ENCODE measurements around the gene GCC1. TPM values are rescaled to one million over a fixed set of nuclear protein-coding genes. Genes with fewer than 3 reads are reported as not detected.
"Not testable (repeated sequence)": the region's sequence is repeated elsewhere in the genome, so short reads cannot be mapped to it uniquely, and the experiment has no call there.

The GCC1 gene
- total RNA-seq, 5 donors from 2014 or later (not counting 1 experiment from before 2014, with no cell fraction given), result 23.8 to 29.9 (median 27.1) TPM

DNA sequence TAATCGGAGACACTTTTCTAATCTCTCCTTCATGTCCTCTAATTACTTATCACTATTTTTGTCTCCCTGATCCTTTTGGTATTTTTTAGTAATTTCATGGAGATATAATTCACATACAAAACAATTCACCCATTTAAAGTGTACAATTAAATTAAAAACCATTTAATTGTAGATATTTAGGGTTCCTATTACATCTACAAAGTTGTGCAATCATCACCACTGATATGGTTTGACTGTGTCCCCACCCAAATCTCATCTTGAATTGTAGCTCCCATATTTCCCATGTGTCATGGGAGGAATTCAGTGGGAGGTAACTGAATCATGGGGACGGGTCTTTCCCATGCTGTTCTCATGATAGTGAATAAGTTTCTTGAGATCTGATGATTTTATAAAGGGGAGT lies 29.0 kb downstream of the GCC1 start:
- ATAC-seq (replicated peaks in 1 of 4) (no peak), DNase-seq (no peak)
- no peaks in the 10 kb centered on the region for H3K36me3 Mint-ChIP-seq
- H3K4me3 Mint-ChIP-seq, result no peak overlapping the region
- no peaks in the 10 kb centered on the region for H3K4me1 ChIP-seq (ENCODE audit: control insufficient read depth in 1 of 2, extremely low read depth in 1 of 2, insufficient read depth in 2 of 2, low read length in 2 of 2)
- no peaks in the 10 kb centered on the region for H3K36me3 ChIP-seq (ENCODE audit: control insufficient read depth in 2 of 2, extremely low read depth in 1 of 2, insufficient read depth in 1 of 2, low read length in 1 of 2)
- WGBS (ENCODE audit: insufficient coverage), result no CpG with 5 or more reads among the region's 2 CpGs
- ChIA-PET CTCF (no interaction called here), POLR2A (no interaction called here)
- H3K9me3 Mint-ChIP-seq, result peaks cover 0 to 4% (median 0%) of the 10 kb centered on the region in 3 donors
- no peaks in the 10 kb centered on the region for H3K4me1 Mint-ChIP-seq
- no peak overlapping the region for H3K27ac Mint-ChIP-seq
- H3K27ac ChIP-seq (ENCODE audit: low read length), result no peak overlapping the region
- no peaks in the 10 kb centered on the region for H3K9me3 ChIP-seq
- no peak overlapping the region for H3K4me3 ChIP-seq (ENCODE audit: control insufficient read depth in 1 of 2, extremely low read depth in 1 of 2, low read length in 1 of 2)
- peaks cover 0 to 9% of the 10 kb centered on the region in 2 donors for H3K27me3 Mint-ChIP-seq
- no peaks in the 10 kb centered on the region for H3K27me3 ChIP-seq (replicated peaks in 1 of 2; ENCODE audit: control insufficient read depth in 2 of 2, extremely low read depth in 1 of 2, insufficient read depth in 2 of 2, low read length in 1 of 2)

DNA sequence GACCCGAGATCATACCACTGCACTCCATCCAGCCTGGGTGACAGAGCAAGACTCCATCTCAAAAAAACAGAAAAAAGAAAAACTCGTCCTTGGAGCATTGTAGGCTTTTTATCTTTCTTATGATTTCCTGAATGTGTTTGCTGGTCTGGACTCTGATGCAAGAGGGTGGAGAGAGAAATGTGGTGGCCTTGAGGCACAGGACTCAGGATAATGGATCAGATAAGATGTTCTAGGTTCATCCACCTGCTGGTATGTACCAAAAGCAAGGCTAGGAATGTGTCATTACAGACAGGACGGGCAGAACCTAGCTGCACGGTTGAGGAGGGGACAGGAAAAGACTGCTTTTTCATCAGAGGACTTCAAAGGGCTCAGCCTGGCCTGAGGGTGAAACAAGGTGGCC lies 33.5 kb downstream of the GCC1 start:
- no peak overlapping the region for H3K4me3 ChIP-seq (ENCODE audit: control insufficient read depth in 1 of 2, extremely low read depth in 1 of 2, low read length in 1 of 2)
- POLR2A ChIA-PET, result no interaction called here
- DNase-seq (no peak), ATAC-seq (replicated peaks in 1 of 4) (no peak)
- H3K36me3 Mint-ChIP-seq, result peaks cover 2% of the 10 kb centered on the region
- no peaks in the 10 kb centered on the region for H3K4me1 Mint-ChIP-seq
- H3K4me1 ChIP-seq (ENCODE audit: control insufficient read depth in 1 of 2, extremely low read depth in 1 of 2, insufficient read depth in 2 of 2, low read length in 2 of 2), result no peaks in the 10 kb centered on the region
- no peaks in the 10 kb centered on the region for H3K9me3 ChIP-seq
- H3K27me3 Mint-ChIP-seq, result peaks cover 2 to 9% of the 10 kb centered on the region in 2 donors
- no peaks in the 10 kb centered on the region for H3K27me3 ChIP-seq (replicated peaks in 1 of 2; ENCODE audit: control insufficient read depth in 2 of 2, extremely low read depth in 1 of 2, insufficient read depth in 2 of 2, low read length in 1 of 2)
- H3K4me3 Mint-ChIP-seq, result no peak overlapping the region
- H3K27ac Mint-ChIP-seq, result no peak overlapping the region
- H3K9me3 Mint-ChIP-seq, result peaks cover under 1 to 3% (median 1%) of the 10 kb centered on the region in 3 donors
- H3K36me3 ChIP-seq (ENCODE audit: control insufficient read depth in 2 of 2, extremely low read depth in 1 of 2, insufficient read depth in 1 of 2, low read length in 1 of 2), result no peaks in the 10 kb centered on the region
- WGBS (ENCODE audit: insufficient coverage), result 70% methylated on average over 2 of the region's 4 CpGs
- CTCF ChIA-PET, result no interaction called here
- H3K27ac ChIP-seq (ENCODE audit: low read length), result no peak overlapping the region

DNA sequence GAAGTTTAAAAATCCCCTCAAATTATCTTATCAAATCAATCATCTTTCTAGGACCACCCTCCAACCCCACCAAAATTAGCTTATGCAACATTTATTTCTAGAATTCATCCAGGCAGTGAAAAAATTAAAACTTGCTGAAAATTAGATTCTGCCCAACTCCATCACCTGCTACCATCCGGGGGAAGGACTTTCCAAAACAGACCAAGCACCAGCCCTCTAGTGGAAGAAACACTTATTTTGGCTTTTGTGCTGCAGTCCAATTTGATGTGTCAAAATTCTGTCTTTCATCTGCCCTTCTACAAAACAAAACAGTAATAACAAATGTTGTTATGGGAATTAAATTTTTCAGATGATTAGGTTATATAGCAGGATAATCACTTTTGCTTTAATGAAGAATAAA lies 35.1 kb downstream of the GCC1 start:
- Mint-ChIP-seq H3K27ac (no peak overlapping the region), H3K4me3 (no peak overlapping the region), H3K4me1 (no peaks in the 10 kb centered on the region), H3K9me3 (peaks cover 6 to 13% (median 7%) of the 10 kb centered on the region in 3 donors), H3K36me3 (peaks cover 9% of the 10 kb centered on the region), H3K27me3 (peaks cover 2 to 9% of the 10 kb centered on the region in 2 donors)
- Histone ChIP-seq H3K27me3 (replicated peaks in 1 of 2; ENCODE audit: control insufficient read depth in 2 of 2, extremely low read depth in 1 of 2, insufficient read depth in 2 of 2, low read length in 1 of 2) (peaks cover 0 to 3% of the 10 kb centered on the region in 2 experiments), H3K4me1 (ENCODE audit: control insufficient read depth in 1 of 2, extremely low read depth in 1 of 2, insufficient read depth in 2 of 2, low read length in 2 of 2) (no peaks in the 10 kb centered on the region), H3K36me3 (ENCODE audit: control insufficient read depth in 2 of 2, extremely low read depth in 1 of 2, insufficient read depth in 1 of 2, low read length in 1 of 2) (no peaks in the 10 kb centered on the region), H3K4me3 (ENCODE audit: control insufficient read depth in 1 of 2, extremely low read depth in 1 of 2, low read length in 1 of 2) (no peak overlapping the region), H3K27ac (ENCODE audit: low read length) (no peak overlapping the region), H3K9me3 (no peaks in the 10 kb centered on the region)
- WGBS (ENCODE audit: insufficient coverage), result no CpG with 5 or more reads among the region's 1 CpG
- ChIA-PET CTCF (no interaction called here), POLR2A (no interaction called here)
- DNase-seq (no peak), ATAC-seq (replicated peaks in 1 of 4) (no peak)

DNA sequence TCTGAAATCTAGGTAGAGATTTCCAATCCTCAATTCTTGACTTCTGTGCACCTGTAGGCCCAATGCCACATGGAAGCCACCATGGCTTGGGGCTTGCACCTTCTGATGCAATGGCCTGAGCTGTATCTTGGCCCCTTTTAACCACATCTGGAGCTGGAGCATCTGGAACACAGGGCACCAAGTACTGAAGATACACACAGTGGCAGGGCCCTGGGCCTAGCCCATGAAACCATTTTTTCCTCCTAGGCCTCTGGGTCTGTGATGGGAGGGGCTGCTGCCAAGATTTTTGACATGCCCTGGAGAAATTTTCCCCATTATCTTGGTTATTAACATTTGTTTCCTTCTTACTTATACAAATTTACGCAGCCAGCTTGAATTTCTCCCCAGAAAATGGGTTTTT lies 39.1 kb downstream of the GCC1 start:
- H3K36me3 ChIP-seq (ENCODE audit: control insufficient read depth in 2 of 2, extremely low read depth in 1 of 2, insufficient read depth in 1 of 2, low read length in 1 of 2), result no peaks in the 10 kb centered on the region

DNA sequence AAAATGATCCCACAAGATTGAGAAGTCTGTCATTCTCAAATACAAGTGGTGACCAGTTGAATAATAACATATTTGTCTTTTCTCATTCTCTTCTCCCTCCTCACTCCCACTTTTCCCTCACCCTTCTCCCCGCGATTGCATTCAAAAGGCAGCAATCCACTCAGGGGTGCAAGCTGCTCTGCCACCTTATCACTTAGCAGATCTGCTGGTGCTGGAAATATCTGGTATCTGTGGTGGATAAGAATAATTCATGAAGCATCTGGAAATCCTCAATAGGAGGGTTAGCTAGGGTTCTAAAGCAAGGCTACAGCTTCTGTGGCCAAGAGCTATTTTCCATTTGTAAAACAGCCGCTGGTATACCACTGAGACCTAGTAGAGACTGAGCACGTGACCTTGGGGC lies 43.8 kb downstream of the GCC1 start:
- Mint-ChIP-seq H3K4me3 (no peak overlapping the region), H3K4me1 (peaks cover 4 to 6% (median 4%) of the 10 kb centered on the region in 3 donors), H3K9me3 (peaks cover 2 to 11% (median 6%) of the 10 kb centered on the region in 3 donors), H3K36me3 (peaks cover 4% of the 10 kb centered on the region), H3K27me3 (peaks cover 31 to 46% of the 10 kb centered on the region in 2 donors), H3K27ac (no peak overlapping the region)
- WGBS (ENCODE audit: insufficient coverage), result 61% methylated on average over 2 of the region's 4 CpGs
- peaks cover 3 to 19% of the 10 kb centered on the region in 2 experiments for H3K27me3 ChIP-seq (replicated peaks in 1 of 2; ENCODE audit: control insufficient read depth in 2 of 2, extremely low read depth in 1 of 2, insufficient read depth in 2 of 2, low read length in 1 of 2)
- ATAC-seq (replicated peaks in 1 of 4), result no peak
- no peak for DNase-seq
- POLR2A ChIA-PET, result interaction anchor here in 1 of 2 donors (0.5 kb wide), 1 partner anchor 106 kb away, joined by 5 read pairs; no protein-coding TSS in a partner anchor
- no peak overlapping the region for H3K4me3 ChIP-seq (ENCODE audit: control insufficient read depth in 1 of 2, extremely low read depth in 1 of 2, low read length in 1 of 2)
- no peaks in the 10 kb centered on the region for H3K4me1 ChIP-seq (ENCODE audit: control insufficient read depth in 1 of 2, extremely low read depth in 1 of 2, insufficient read depth in 2 of 2, low read length in 2 of 2)
- no peak overlapping the region for H3K27ac ChIP-seq (ENCODE audit: low read length)
- no peaks in the 10 kb centered on the region for H3K9me3 ChIP-seq
- no peaks in the 10 kb centered on the region for H3K36me3 ChIP-seq (ENCODE audit: control insufficient read depth in 2 of 2, extremely low read depth in 1 of 2, insufficient read depth in 1 of 2, low read length in 1 of 2)
- CTCF ChIA-PET, result no interaction called here

More for the DNA sequence above, 39.1 kb downstream of the GCC1 start:
- Histone ChIP-seq H3K27ac (ENCODE audit: low read length) (no peak overlapping the region), H3K27me3 (replicated peaks in 1 of 2; ENCODE audit: control insufficient read depth in 2 of 2, extremely low read depth in 1 of 2, insufficient read depth in 2 of 2, low read length in 1 of 2) (peaks cover 0 to 3% of the 10 kb centered on the region in 2 experiments), H3K9me3 (no peaks in the 10 kb centered on the region), H3K4me3 (ENCODE audit: control insufficient read depth in 1 of 2, extremely low read depth in 1 of 2, low read length in 1 of 2) (no peak overlapping the region), H3K4me1 (ENCODE audit: control insufficient read depth in 1 of 2, extremely low read depth in 1 of 2, insufficient read depth in 2 of 2, low read length in 2 of 2) (no peaks in the 10 kb centered on the region)
- WGBS (ENCODE audit: insufficient coverage), result 80% methylated on average over 1 of the region's 1 CpG
- POLR2A ChIA-PET, result no interaction called here
- Mint-ChIP-seq H3K9me3 (peaks cover 7 to 16% (median 8%) of the 10 kb centered on the region in 3 donors), H3K27me3 (peaks cover 8 to 11% of the 10 kb centered on the region in 2 donors), H3K4me3 (no peak overlapping the region), H3K36me3 (peaks cover 9% of the 10 kb centered on the region), H3K27ac (no peak overlapping the region), H3K4me1 (no peaks in the 10 kb centered on the region)
- DNase-seq, result no peak
- CTCF ChIA-PET, result no interaction called here
- no peak for ATAC-seq (replicated peaks in 1 of 4)

DNA sequence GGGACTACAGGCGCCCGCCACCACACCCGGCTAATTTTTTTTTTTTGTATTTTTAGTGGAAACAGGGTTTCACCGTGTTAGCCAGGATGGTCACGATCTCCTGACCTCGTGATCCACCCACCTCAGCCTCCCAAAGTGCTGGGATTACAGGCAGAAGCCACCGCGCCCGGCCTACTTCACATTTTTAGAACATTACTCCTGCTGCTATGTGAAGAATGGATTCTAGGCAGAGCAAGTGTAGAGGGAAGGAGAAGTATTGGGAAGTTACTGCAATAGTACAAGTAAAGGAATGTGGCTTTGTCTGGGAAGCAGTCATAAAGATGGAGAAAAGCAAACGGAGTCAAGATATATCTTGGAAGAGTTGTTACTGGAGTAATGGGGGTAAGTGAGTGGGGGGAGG lies 44.9 kb downstream of the GCC1 start:
- POLR2A ChIA-PET; H3K36me3 Mint-ChIP-seq; H3K4me1 Mint-ChIP-seq; CTCF ChIA-PET; ATAC-seq (replicated peaks in 1 of 4); H3K36me3 ChIP-seq (ENCODE audit: control insufficient read depth in 2 of 2, extremely low read depth in 1 of 2, insufficient read depth in 1 of 2, low read length in 1 of 2); H3K27ac ChIP-seq (ENCODE audit: low read length); H3K27ac Mint-ChIP-seq; H3K4me1 ChIP-seq (ENCODE audit: control insufficient read depth in 1 of 2, extremely low read depth in 1 of 2, insufficient read depth in 2 of 2, low read length in 2 of 2); H3K4me3 ChIP-seq (ENCODE audit: control insufficient read depth in 1 of 2, extremely low read depth in 1 of 2, low read length in 1 of 2); H3K9me3 ChIP-seq; DNase-seq; H3K9me3 Mint-ChIP-seq; H3K4me3 Mint-ChIP-seq: not testable (repeated sequence)
- WGBS (ENCODE audit: insufficient coverage), result 100% methylated on average over 1 of the region's 10 CpGs
- peaks cover 42 to 57% of the 10 kb centered on the region in 2 donors for H3K27me3 Mint-ChIP-seq
- peaks cover 6 to 20% of the 10 kb centered on the region in 2 experiments for H3K27me3 ChIP-seq (replicated peaks in 1 of 2; ENCODE audit: control insufficient read depth in 2 of 2, extremely low read depth in 1 of 2, insufficient read depth in 2 of 2, low read length in 1 of 2)

DNA sequence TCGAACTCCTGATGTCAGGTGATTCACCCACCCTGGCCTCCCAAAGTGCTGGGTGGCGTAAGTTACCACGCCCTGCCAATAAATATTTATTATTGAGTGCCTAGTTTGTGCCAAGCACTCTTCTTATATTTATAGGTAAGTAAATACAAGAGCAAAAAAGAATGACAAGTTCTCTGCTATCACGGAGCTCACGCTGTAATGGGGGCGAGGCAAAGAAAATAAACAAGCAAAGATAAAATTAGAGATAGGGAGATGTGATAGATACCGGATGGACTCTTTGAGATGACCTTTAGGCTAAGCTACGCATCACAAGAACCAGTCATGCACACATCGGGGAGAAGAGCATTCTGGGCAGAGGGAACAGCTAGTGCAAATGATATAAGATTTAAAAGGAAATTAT lies 46.3 kb downstream of the GCC1 start:
- H3K4me1 ChIP-seq (ENCODE audit: control insufficient read depth in 1 of 2, extremely low read depth in 1 of 2, insufficient read depth in 2 of 2, low read length in 2 of 2), result no peaks in the 10 kb centered on the region
- H3K27ac Mint-ChIP-seq, result no peak overlapping the region
- CTCF ChIA-PET, result no interaction called here

More for the DNA sequence above, 46.3 kb downstream of the GCC1 start:
- DNase-seq (no peak), ATAC-seq (replicated peaks in 1 of 4) (no peak)
- Mint-ChIP-seq H3K4me1 (peaks cover 4 to 7% (median 6%) of the 10 kb centered on the region in 3 donors), H3K27me3 (peaks cover 52 to 67% of the 10 kb centered on the region in 2 donors), H3K36me3 (no peaks in the 10 kb centered on the region), H3K4me3 (no peak overlapping the region), H3K9me3 (no peaks in the 10 kb centered on the region)
- POLR2A ChIA-PET, result no interaction called here
- H3K4me3 ChIP-seq (ENCODE audit: control insufficient read depth in 1 of 2, extremely low read depth in 1 of 2, low read length in 1 of 2), result no peak overlapping the region
- no peaks in the 10 kb centered on the region for H3K36me3 ChIP-seq (ENCODE audit: control insufficient read depth in 2 of 2, extremely low read depth in 1 of 2, insufficient read depth in 1 of 2, low read length in 1 of 2)
- peaks cover 6 to 23% of the 10 kb centered on the region in 2 experiments for H3K27me3 ChIP-seq (replicated peaks in 1 of 2; ENCODE audit: control insufficient read depth in 2 of 2, extremely low read depth in 1 of 2, insufficient read depth in 2 of 2, low read length in 1 of 2)
- no CpG with 5 or more reads among the region's 9 CpGs for WGBS (ENCODE audit: insufficient coverage)
- no peaks in the 10 kb centered on the region for H3K9me3 ChIP-seq
- H3K27ac ChIP-seq (ENCODE audit: low read length), result no peak overlapping the region

Measured in T-cell (primary cell).